Activated CD8-positive, alpha-beta memory T cell treated with anti-CD3 and anti-CD28 coated beads, Interleukin-2, amount 50 U/mL, for 24 hours (primary cell): Measurements from ENCODE around the gene RFC5.

Experiments used
- DNase-seq: peaks from one replicate; pipeline ENCODE4 v3.0.0-alpha.2; 2020; ENCODE audit errors: extremely low read depth

RFC5 gene

GRCh38 chr12:118050972-118051910 lies 34.7 kb downstream of the RFC5 start:
- no peak for DNase-seq

GRCh38 chr12:118052324-118053070 lies 36.0 kb downstream of the RFC5 start:
- DNase-seq: no peak

- no peak for DNase-seq
These were observed 36.8 kb downstream of the RFC5 start for GRCh38 chr12:118053071-118053985.

- DNase-seq: no peak
These were observed 38.6 kb downstream of the RFC5 start for GRCh38 chr12:118055144-118055557.

- DNase-seq: no peak
These were observed 39.6 kb downstream of the RFC5 start for GRCh38 chr12:118055865-118056773.

- no peak for DNase-seq
These were observed 41.7 kb downstream of the RFC5 start for GRCh38 chr12:118058227-118058626.

- no peak for DNase-seq
These were observed 42.4 kb downstream of the RFC5 start for GRCh38 chr12:118058881-118059280.

GRCh38 chr12:118059341-118060191 lies 43.1 kb downstream of the RFC5 start:
- DNase-seq: no peak

GRCh38 chr12:118060301-118061010 lies 44.0 kb downstream of the RFC5 start:
- DNase-seq: no peak

GRCh38 chr12:118061011-118061872 lies 44.7 kb downstream of the RFC5 start, which contains the start of gene WSB2:
WSB2 (minus strand) TSS chr12:118061179; CDS start chr12:118061048, 131 bp downstream.
- no peak for DNase-seq

GRCh38 chr12:118061873-118062843 lies 45.7 kb downstream of the RFC5 start:
- no peak for DNase-seq

GRCh38 chr12:118063576-118064391 lies 47.3 kb downstream of the RFC5 start:
- DNase-seq: no peak

- DNase-seq: no peak
These were observed 48.1 kb downstream of the RFC5 start for GRCh38 chr12:118064608-118065007.

GRCh38 chr12:118065380-118065779 lies 48.9 kb downstream of the RFC5 start:
- DNase-seq: no peak

- no peak for DNase-seq
These were observed 51.9 kb downstream of the RFC5 start for GRCh38 chr12:118068445-118068844.

GRCh38 chr12:118070650-118071049 lies 54.1 kb downstream of the RFC5 start:
- DNase-seq: no peak
